Central memory CD8-positive, alpha-beta T cell (primary cell): Measurements from ENCODE around the gene MMP14.
A peak's percentile ranks its signal among the peaks of the same experiment; 100 is the strongest.
"Not testable (repeated sequence)": the region's sequence is repeated elsewhere in the genome, so short reads cannot be mapped to it uniquely, and the experiment has no call there.

Source experiments
- ATAC-seq: fragments of 150-1000 bp; cut with Tn5 transposase; replicated peaks from 2 replicates; pipeline ENCODE4 v1.10.0; 2022; ENCODE audit warnings: mild to moderate bottlenecking, moderate FRiP score, moderate number of reproducible peaks; ENCODE audit not compliant: poor library complexity, severe bottlenecking; ENCODE audit errors: extremely low read depth
- DNase-seq, 2 donors: peaks; one replicate each; pipeline ENCODE4 v3.0.0; 2021; ENCODE audit warnings: low spot score in 2 of 2
- H3K27ac Mint-ChIP-seq: one replicate; pipeline ENCODE4 v1.8.0; 2022; ENCODE audit warnings: low read depth, mild to moderate bottlenecking, moderate library complexity, mixed read lengths
- H3K27me3 Mint-ChIP-seq: one replicate; pipeline ENCODE4 v1.8.0; 2022; ENCODE audit warnings: mixed read lengths
- H3K36me3 Mint-ChIP-seq: one replicate; pipeline ENCODE4 v1.8.0; 2022; ENCODE audit warnings: mild to moderate bottlenecking, moderate library complexity, mixed read lengths; ENCODE audit not compliant: insufficient read depth
- H3K4me1 Mint-ChIP-seq: one replicate; pipeline ENCODE4 v1.8.0; 2022; ENCODE audit warnings: mixed read lengths
- H3K4me3 Mint-ChIP-seq: one replicate; pipeline ENCODE4 v1.8.0; 2022; ENCODE audit warnings: mild to moderate bottlenecking, moderate library complexity, mixed read lengths
- H3K9me3 Mint-ChIP-seq: one replicate; pipeline ENCODE4 v1.8.0; 2022; ENCODE audit warnings: mixed read lengths

The MMP14 gene

DNA sequence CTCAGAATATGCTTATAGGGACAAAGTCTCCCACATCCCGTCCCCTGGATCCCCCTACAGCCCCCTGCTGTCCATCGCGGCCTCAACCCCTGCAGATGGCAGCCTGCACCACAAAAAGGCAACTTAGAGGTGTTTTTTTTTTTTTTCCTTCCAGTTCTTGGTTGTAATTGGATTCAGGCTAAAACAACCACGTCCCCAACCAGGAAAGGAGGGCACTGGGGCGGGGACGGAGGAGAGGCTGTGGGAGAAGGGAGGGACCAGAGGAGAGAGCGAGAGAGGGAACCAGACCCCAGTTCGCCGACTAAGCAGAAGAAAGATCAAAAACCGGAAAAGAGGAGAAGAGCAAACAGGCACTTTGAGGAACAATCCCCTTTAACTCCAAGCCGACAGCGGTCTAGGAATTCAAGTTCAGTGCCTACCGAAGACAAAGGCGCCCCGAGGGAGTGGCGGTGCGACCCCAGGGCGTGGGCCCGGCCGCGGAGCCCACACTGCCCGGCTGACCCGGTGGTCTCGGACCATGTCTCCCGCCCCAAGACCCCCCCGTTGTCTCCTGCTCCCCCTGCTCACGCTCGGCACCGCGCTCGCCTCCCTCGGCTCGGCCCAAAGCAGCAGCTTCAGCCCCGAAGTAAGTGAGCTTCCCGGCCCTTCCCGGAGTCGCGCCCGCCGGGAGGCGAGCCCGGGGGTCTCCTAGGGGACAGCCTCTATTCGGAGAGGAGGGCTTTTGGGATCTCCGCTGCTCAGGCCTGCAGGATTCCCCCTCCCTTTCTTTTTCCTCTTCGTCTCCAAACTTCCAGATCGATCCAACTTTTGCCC, at the start of gene MMP14:
Gene MMP14, plus strand, starts transcription at position 285 of the 813 bp plus-strand sequence. Its CDS starts 233 bp downstream, at position 518.
- Mint-ChIP-seq H3K36me3 (peaks cover 20% of the 10 kb centered on the region), H3K9me3 (no peaks in the 10 kb centered on the region), H3K4me3 (peak within 1 kb of the TSS; percentile 44), H3K4me1 (peaks cover 13% of the 10 kb centered on the region), H3K27ac (peak within 1 kb of the TSS; percentile 46), H3K27me3 (peaks cover 29% of the 10 kb centered on the region)
- DNase-seq (no peak), ATAC-seq (no peak)

DNA sequence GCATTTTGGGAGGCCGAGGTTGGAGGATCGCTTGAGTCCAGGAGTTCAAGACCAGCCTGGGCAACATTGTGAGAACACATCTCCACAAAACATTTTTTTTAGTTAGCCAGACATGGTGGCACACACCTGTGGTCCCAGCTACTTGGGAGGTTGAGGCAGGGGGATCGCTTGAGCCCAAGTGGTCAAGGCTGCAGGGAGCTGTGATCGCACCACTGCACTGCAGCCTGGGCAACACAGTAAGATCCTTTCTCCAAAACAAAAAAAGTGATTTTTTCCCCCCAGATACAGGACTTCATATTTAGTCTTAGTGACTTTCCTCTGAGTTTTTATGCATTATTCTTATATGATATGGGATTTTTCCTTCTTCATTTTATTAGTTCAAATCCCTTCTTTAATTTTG, 49.7 kb upstream of the MMP14 start:
- no peaks in the 10 kb centered on the region for H3K4me1 Mint-ChIP-seq
- no peak overlapping the region for H3K27ac Mint-ChIP-seq
- H3K4me3 Mint-ChIP-seq, result no peak overlapping the region
- DNase-seq, result no peak
- no peaks in the 10 kb centered on the region for H3K9me3 Mint-ChIP-seq
- H3K36me3 Mint-ChIP-seq, result no peaks in the 10 kb centered on the region
- ATAC-seq, result no peak
- peaks cover 9% of the 10 kb centered on the region for H3K27me3 Mint-ChIP-seq

DNA sequence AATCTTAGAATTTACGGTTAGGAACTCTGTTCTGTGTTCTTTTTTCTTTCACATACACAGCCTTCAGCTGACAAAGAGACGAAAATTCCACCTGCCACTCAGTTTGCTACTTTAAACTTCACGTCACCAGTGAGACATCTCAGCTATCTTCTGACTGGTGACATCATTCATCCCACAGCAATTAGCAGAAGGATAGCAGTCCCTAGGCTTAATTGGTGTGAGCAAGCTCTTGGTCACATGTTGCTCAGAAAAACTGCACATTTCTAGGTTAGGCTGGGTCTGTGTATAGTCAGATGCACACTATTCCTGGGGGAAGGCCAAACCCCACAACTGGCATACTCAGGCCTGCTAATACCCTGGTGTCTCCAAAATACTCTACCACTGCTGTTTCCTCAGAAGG, 45.1 kb upstream of the MMP14 start:
- ATAC-seq (no peak), DNase-seq (no peak)
- Mint-ChIP-seq H3K4me1 (no peaks in the 10 kb centered on the region), H3K27me3 (peaks cover 28% of the 10 kb centered on the region), H3K4me3 (no peak overlapping the region), H3K27ac (no peak overlapping the region), H3K36me3 (no peaks in the 10 kb centered on the region), H3K9me3 (no peaks in the 10 kb centered on the region)

DNA sequence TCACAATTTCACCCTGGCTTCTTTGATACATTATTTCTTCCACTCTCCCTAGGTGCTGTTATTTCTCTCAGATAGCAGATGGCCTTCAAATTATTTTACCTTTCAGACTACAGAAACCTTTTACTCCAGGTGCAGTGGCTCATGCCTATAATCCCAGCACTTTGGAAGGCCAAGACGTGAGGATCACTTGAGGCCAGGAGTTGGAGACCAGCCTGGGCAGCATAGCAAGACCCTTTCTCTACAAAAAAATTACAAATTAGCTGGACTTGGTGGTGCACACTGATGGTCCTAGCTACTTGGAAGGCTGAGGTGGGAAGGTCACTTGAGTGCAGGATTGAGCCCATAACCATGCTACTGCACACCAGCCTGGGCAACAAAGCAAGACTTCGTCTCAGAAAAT, 44.2 kb upstream of the MMP14 start:
- no peak overlapping the region for H3K27ac Mint-ChIP-seq
- no peaks in the 10 kb centered on the region for H3K36me3 Mint-ChIP-seq
- H3K4me1 Mint-ChIP-seq, result no peaks in the 10 kb centered on the region
- no peak for ATAC-seq
- no peaks in the 10 kb centered on the region for H3K9me3 Mint-ChIP-seq
- H3K4me3 Mint-ChIP-seq, result no peak overlapping the region
- peaks cover 36% of the 10 kb centered on the region for H3K27me3 Mint-ChIP-seq
- no peak for DNase-seq

DNA sequence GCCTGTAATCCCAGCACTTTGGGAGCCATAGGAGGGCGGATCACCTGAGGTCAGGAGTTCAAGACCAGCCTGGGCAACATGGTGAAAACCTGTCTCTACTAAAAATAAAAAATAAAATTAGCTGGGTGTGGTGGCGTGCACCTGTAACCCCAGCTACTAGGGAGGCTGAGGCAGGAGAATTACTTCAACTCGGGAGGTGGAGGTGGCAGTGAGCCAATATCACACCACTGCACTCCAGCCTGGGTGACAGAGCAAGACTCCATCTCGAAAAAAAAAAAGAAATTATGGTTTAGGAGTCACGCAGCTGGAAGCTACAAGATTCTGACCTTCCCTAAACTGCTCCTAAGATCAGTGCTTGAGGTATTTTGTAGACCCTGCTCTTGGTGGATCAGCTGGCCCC, 42.8 kb upstream of the MMP14 start:
- not testable (repeated sequence) for H3K4me1 Mint-ChIP-seq, ATAC-seq, H3K36me3 Mint-ChIP-seq, H3K27ac Mint-ChIP-seq, H3K9me3 Mint-ChIP-seq, H3K4me3 Mint-ChIP-seq, DNase-seq
- peaks cover 49% of the 10 kb centered on the region for H3K27me3 Mint-ChIP-seq

DNA sequence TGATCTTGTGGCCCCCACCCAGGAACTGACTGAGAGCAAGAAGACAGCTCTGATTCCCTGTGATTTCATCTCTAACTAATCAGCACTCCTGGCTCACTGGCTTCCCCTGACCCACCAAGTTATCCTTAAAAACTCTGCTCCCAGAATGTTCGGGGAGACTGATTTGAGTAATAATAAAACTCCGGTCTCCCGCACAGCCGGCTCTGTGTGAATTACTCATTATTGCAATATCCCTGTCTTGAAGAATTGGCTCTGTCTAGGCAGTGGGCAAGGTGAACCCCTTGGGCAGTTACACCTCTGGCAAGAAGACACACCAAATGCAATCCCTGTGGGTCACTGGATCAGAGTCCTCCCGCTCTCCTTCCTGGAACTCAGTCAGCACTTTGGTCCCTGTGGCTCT, 42.4 kb upstream of the MMP14 start:
- no peak for DNase-seq
- H3K36me3 Mint-ChIP-seq, result no peaks in the 10 kb centered on the region
- ATAC-seq, result no peak
- no peaks in the 10 kb centered on the region for H3K4me1 Mint-ChIP-seq
- H3K27me3 Mint-ChIP-seq, result peaks cover 53% of the 10 kb centered on the region
- H3K27ac Mint-ChIP-seq, result no peak overlapping the region
- no peaks in the 10 kb centered on the region for H3K9me3 Mint-ChIP-seq
- H3K4me3 Mint-ChIP-seq, result no peak overlapping the region

DNA sequence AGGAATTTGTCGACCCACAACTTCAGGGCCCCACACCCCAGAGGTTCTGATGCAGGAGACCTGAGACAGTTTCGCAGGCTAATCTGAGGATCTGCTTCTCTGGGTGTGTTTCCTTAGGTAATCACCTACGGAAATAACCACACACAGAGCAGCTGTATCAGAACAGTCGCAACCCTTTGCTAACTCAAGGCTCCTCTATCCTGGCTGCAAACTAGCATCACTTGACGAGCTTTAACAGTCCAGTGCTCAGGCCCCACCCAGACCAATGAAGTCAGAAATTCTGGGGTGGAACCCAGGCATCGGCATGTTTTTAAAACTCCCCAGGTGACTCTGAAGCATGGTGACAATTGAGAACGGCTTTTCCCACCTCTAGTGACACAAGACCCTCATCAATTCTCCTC, 41.8 kb upstream of the MMP14 start:
- Mint-ChIP-seq H3K36me3 (no peaks in the 10 kb centered on the region), H3K4me1 (no peaks in the 10 kb centered on the region), H3K4me3 (no peak overlapping the region), H3K27me3 (peaks cover 59% of the 10 kb centered on the region), H3K27ac (no peak overlapping the region), H3K9me3 (no peaks in the 10 kb centered on the region)
- DNase-seq (no peak), ATAC-seq (no peak)

DNA sequence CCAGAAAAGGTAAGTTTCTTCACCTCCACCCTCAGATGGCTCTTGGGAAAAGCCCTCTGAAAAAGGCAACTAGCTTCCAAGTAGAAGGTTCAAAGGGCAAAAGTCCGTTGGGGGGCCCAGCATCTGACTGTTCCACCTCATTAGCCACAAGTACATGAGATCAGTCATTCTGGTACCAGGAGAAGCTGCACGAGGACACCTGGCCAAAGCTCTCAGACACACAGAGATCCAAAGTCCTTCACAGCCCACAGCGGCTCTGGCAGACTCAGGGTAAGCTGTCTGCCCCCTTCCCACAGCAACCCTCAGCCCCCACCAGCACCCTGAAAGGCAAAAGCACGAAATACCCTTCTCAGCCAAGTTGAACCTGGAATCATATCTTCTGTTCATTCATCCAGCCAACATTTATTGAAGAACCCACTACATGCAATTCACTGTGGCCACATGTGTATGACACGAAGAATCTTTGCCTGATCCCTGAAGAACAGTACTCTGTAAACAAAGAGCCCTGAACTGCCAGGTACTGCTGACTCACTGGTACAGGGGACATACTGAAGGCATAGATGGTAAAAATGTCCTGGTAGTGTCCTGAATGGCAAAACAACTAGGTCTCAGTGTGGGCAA, 40.2 kb upstream of the MMP14 start:
- DNase-seq, result no peak
- Mint-ChIP-seq H3K36me3 (no peaks in the 10 kb centered on the region), H3K27ac (no peak overlapping the region), H3K4me1 (no peaks in the 10 kb centered on the region), H3K9me3 (no peaks in the 10 kb centered on the region), H3K27me3 (peaks cover 76% of the 10 kb centered on the region), H3K4me3 (no peak overlapping the region)
- ATAC-seq, result no peak

DNA sequence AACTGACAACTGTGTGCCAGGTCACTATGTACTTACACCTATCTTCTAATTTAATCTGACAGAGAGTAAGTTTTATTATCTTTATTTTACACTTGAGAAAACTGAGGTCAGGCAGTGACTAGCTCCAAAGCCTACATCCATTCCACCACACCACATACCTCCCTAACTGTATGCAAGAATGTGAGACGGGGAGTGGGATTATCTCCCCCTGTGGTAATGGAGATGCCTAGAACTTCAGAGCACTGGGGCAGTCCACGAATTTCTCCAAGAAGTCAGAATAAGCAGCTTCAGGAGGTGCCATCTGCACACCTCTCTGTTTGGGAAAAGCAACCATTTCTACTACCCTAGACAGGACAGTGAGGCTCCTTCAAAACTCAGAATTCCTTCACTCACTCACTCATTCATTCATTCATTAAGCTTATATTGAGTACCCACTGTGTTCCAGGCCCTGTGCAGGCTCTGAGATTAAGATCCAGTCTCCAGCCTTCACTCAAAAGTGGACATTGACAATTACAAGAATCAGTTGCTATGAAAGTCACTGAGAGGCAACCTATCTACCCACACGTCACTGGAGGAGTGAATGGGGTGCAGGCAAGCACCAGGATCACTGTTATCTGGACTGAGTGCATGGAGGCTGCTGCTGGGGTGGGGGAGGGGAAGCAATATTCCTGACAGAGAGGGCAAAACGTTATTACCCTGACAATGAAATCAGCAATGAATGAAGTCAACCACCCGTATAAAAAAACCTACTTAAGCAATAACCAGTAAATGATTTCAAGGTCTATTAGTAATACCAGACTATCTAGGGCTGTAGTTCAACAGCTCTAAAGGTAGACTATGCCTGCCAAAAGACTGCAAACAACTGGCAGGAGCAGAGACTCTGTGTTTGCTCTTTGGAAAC, 39.1 kb upstream of the MMP14 start:
- no peak for ATAC-seq
- Mint-ChIP-seq H3K4me3 (no peak overlapping the region), H3K9me3 (no peaks in the 10 kb centered on the region), H3K27me3 (peaks cover 86% of the 10 kb centered on the region), H3K36me3 (no peaks in the 10 kb centered on the region), H3K4me1 (no peaks in the 10 kb centered on the region), H3K27ac (no peak overlapping the region)
- DNase-seq, result no peak

DNA sequence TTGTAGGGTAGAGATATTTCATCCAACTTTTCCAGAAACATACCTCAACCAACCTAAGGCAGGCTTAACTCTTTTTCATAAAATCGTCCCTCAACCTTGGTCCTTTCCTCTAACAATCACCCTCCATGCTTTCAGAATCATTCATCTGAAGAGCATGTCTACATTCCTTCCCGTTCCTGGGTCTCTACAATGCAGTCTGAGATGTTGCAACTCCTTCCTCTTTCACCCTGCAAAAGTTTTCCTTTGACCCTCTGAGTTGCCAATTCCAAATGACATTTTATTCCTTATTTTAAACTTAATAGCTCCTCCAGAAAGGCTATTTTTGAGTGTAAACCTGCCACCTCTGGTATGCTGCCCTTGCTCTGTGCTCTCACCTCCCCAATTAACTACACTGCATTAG, 37.9 kb upstream of the MMP14 start:
- Mint-ChIP-seq H3K9me3 (no peaks in the 10 kb centered on the region), H3K36me3 (no peaks in the 10 kb centered on the region), H3K4me3 (no peak overlapping the region), H3K4me1 (no peaks in the 10 kb centered on the region), H3K27me3 (peaks cover 99% of the 10 kb centered on the region), H3K27ac (no peak overlapping the region)
- DNase-seq (no peak), ATAC-seq (no peak)

DNA sequence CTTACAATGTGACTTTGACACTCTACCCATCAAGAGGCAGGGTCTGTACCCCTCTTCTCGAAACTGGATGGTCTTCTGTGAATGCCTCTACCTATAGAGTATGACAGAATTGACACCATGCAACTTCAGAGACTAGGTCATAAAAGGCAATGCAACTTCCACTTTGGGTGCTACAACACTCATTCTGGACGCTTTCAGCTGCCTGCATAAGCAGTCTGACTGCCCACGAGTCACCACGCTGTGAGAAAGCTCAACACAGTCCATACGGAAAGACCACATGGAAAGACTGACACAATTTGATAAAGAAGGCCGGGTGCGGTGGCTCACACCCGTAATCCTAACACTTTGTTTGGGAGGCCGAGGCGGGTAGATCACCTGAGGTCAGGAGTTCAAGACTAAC, 36.0 kb upstream of the MMP14 start:
- Mint-ChIP-seq H3K36me3 (no peaks in the 10 kb centered on the region), H3K9me3 (no peaks in the 10 kb centered on the region), H3K4me1 (no peaks in the 10 kb centered on the region), H3K27me3 (peaks cover 99% of the 10 kb centered on the region), H3K4me3 (no peak overlapping the region), H3K27ac (no peak overlapping the region)
- ATAC-seq (no peak), DNase-seq (no peak)

DNA sequence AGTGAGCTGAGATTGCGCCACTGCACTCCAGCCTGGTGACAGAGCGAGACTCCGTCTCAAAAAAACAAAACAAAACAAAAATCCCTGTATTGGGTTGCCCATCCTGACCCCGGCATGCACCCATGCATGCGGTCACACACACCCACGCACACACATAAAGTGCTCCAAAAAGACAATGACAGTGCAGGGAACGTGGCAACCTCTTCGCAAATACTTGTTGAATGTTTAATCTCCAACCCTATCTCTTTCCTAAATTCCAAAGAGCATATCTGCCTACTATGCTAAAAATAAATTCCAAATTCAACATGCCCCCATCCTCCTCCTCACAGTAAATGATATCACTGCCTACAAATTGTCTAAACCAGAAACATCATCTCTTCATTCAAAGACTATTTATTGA, 34.7 kb upstream of the MMP14 start:
- H3K4me3 Mint-ChIP-seq, result no peak overlapping the region
- H3K27ac Mint-ChIP-seq, result no peak overlapping the region
- H3K4me1 Mint-ChIP-seq, result no peaks in the 10 kb centered on the region
- H3K36me3 Mint-ChIP-seq, result no peaks in the 10 kb centered on the region
- H3K9me3 Mint-ChIP-seq, result no peaks in the 10 kb centered on the region
- peaks cover 90% of the 10 kb centered on the region for H3K27me3 Mint-ChIP-seq
- DNase-seq, result no peak
- no peak for ATAC-seq
